HepG2 (cell line): ENCODE data around the gene ANO6. TPM values are rescaled to one million over a fixed set of nuclear protein-coding genes. Genes with fewer than 3 reads are reported as not detected.

ENCODE experiments used
- ATAC-seq: fragments of 200-7000 bp; cut with Tn5 transposase; 3 replicates; pipeline ENCODE4 v1.9.1; 2020; ENCODE audit warnings: mild to moderate bottlenecking, moderate library complexity
- BruUV-seq: library from RNA; stranded (reverse); fragments of 400-500 nt; replicated peaks from 2 replicates; lab custom pipeline; 2021; lab: Mats Ljungman, UMichigan
- CTCF ChIA-PET: fragments of 300-600 bp; formaldehyde crosslinking; extraction: SDS; loops from one replicate; lab custom pipeline; 2021; ENCODE audit warnings: low total read pairs, inconsistent platforms, low intra/inter-chr PET ratio; lab: Yijun Ruan, JAX
- POLR2A ChIA-PET: fragments of 350-600 bp; sonication (Branson Sonifier 250); formaldehyde crosslinking; loops from one replicate; lab custom pipeline; 2020; ENCODE audit warnings: antibody characterized with exemption, inconsistent platforms; lab: Yijun Ruan, JAX
- DNase-seq: peaks from one replicate; pipeline ENCODE4 v3.0.0-alpha.2; 2015; ENCODE audit warnings: low spot score
- FAIRE-seq: peaks from 3 replicates; lab custom pipeline; 2011; peaks lifted over from hg19 to GRCh38; lab: Jason Lieb, UNC
- H2AFZ ChIP-seq: one replicate; pipeline ENCODE4 v1.6.1; 2011; ENCODE audit warnings: low read length, inconsistent platforms
- H3K27ac ChIP-seq: fragments of 300-600 bp; 3 replicates; pipeline ENCODE4 v1.8.0; 2011; ENCODE audit warnings: mixed run types, mild to moderate bottlenecking, mixed read lengths, low read length, inconsistent platforms; ENCODE audit not compliant: insufficient read depth; ENCODE audit errors: extremely low read length
- H3K27me3 ChIP-seq, 2 experiments: fragments of 200-600 bp in 1 of 2; 2 replicates in 1 of 2; 3 replicates in 1 of 2; pipeline versions ENCODE4 v1.6.0 to v1.8.0; 2011; ENCODE audit warnings: low read length in 2 of 2, mild to moderate bottlenecking in 2 of 2, moderate library complexity in 2 of 2, inconsistent platforms in 1 of 2; ENCODE audit not compliant: insufficient read depth in 2 of 2, control insufficient read depth in 1 of 2
- H3K36me3 ChIP-seq, 2 experiments: fragments of 200-600 bp in 1 of 2; replicated peaks in 1 of 2; 2 replicates in 1 of 2; 3 replicates in 1 of 2; pipeline versions ENCODE4 v1.5.1 to v1.8.0; 2011; ENCODE audit warnings: low read length in 2 of 2, inconsistent platforms in 1 of 2; ENCODE audit not compliant: insufficient read depth in 2 of 2, control insufficient read depth in 1 of 2
- H3K4me1 ChIP-seq: 2 replicates; pipeline ENCODE4 v1.5.1; 2012; ENCODE audit warnings: low read length, inconsistent platforms; ENCODE audit not compliant: insufficient read depth
- H3K4me2 ChIP-seq: 2 replicates; pipeline ENCODE4 v1.6.0; 2011; ENCODE audit warnings: low read depth, low read length, inconsistent platforms
- H3K4me3 ChIP-seq, 3 experiments: fragments of 200-600 bp in 1 of 3; sonication (generic), shearing (Covaris generic) in 1 of 3; replicated peaks in 1 of 3; 2 replicates each; pipeline ENCODE4 v1.5.1; 2011 to 2016; ENCODE audit warnings: low read length in 3 of 3, inconsistent platforms in 2 of 3, low read depth in 2 of 3, mild to moderate bottlenecking in 2 of 3, control low read depth in 1 of 3, mixed read lengths in 1 of 3; ENCODE audit not compliant: insufficient read depth in 1 of 3
- H3K79me2 ChIP-seq: one replicate; pipeline ENCODE4 v1.6.1; 2011; ENCODE audit warnings: low read length, inconsistent platforms; ENCODE audit not compliant: insufficient read depth
- H3K9ac ChIP-seq: 2 replicates; pipeline ENCODE4 v1.6.0; 2011; ENCODE audit warnings: mild to moderate bottlenecking, low read depth, low read length, inconsistent platforms; ENCODE audit not compliant: insufficient read depth
- H3K9me3 ChIP-seq: 2 replicates; pipeline ENCODE4 v1.5.1; 2012; ENCODE audit warnings: mild to moderate bottlenecking, low read length
- H4K20me1 ChIP-seq: 2 replicates; pipeline ENCODE4 v1.6.0; 2011; ENCODE audit warnings: inconsistent platforms, mild to moderate bottlenecking, low read length, moderate library complexity; ENCODE audit not compliant: insufficient read depth
- AKNA ChIP-seq: sonication (generic); formaldehyde crosslinking; IDR thresholded peaks from 2 replicates; pipeline ENCODE4 v1.4.0; 2020; ENCODE audit warnings: missing genetic modification reagents, borderline replicate concordance
- DNMT3B ChIP-seq: conservative IDR thresholded peaks from 2 replicates; pipeline ENCODE4 v1.6.1; 2016; ENCODE audit warnings: missing biosample characterization, control low read depth
- EED ChIP-seq: sonication (generic); formaldehyde crosslinking; IDR thresholded peaks from 2 replicates; pipeline ENCODE4 v1.5.0; 2020; ENCODE audit warnings: mild to moderate bottlenecking, missing genetic modification reagents
- FOXM1 ChIP-seq: sonication (generic); formaldehyde crosslinking; IDR thresholded peaks from 2 replicates; pipeline ENCODE4 v1.5.0; 2020; ENCODE audit warnings: missing genetic modification reagents
- HMGA1 ChIP-seq: sonication (generic); formaldehyde crosslinking; conservative IDR thresholded peaks from 2 replicates; pipeline ENCODE4 v1.4.0; 2020; ENCODE audit warnings: missing genetic modification reagents
- HNF1B ChIP-seq: sonication (generic); formaldehyde crosslinking; IDR thresholded peaks from 2 replicates; pipeline ENCODE4 v1.5.1; 2020; ENCODE audit warnings: mild to moderate bottlenecking, moderate library complexity, missing genetic modification reagents
- RARG ChIP-seq: sonication (generic); formaldehyde crosslinking; IDR thresholded peaks from 2 replicates; pipeline ENCODE4 v1.4.0; 2020; ENCODE audit warnings: low read depth, mild to moderate bottlenecking, missing genetic modification reagents
- SKIL ChIP-seq: sonication (generic); formaldehyde crosslinking; IDR thresholded peaks from 2 replicates; pipeline ENCODE4 v1.8.0; 2022; ENCODE audit warnings: missing genetic modification reagents, mild to moderate bottlenecking, moderate library complexity, borderline replicate concordance
- SMYD3 ChIP-seq: sonication (generic); formaldehyde crosslinking; IDR thresholded peaks from 2 replicates; pipeline ENCODE4 v1.8.1; 2023; ENCODE audit warnings: mild to moderate bottlenecking, missing genetic modification reagents
- THAP7 ChIP-seq: sonication (generic); formaldehyde crosslinking; IDR thresholded peaks from 2 replicates; pipeline ENCODE4 v1.8.1; 2023; ENCODE audit warnings: mild to moderate bottlenecking, missing genetic modification reagents
- ZFP36L1 ChIP-seq: sonication (generic); formaldehyde crosslinking; IDR thresholded peaks from 2 replicates; pipeline ENCODE4 v1.8.0; 2022; ENCODE audit warnings: mild to moderate bottlenecking, missing genetic modification reagents, moderate library complexity
- ZNF724P ChIP-seq: sonication (generic); formaldehyde crosslinking; IDR thresholded peaks from 2 replicates; pipeline ENCODE4 v1.8.0; 2022; ENCODE audit warnings: missing genetic modification reagents, borderline replicate concordance
- WGBS: methylation state at CpG from one replicate; pipeline ENCODE4 v1.1.6; 2017; ENCODE audit warnings: low lambda C conversion rate; 5-methylcytosine and 5-hydroxymethylcytosine counted together
- in situ Hi-C: cut with HindIII; loops from 2 replicates; pipeline ENCODE4 v1.10.0; 2017; ENCODE audit warnings: low pct_unique_long_range_greater_than_20kb; ENCODE audit not compliant: extremely low pct_ligation_motif_present
- intact Hi-C: fragments of 100-400 bp; cut with micrococcal nuclease; formaldehyde crosslinking; loops from one replicate; pipeline ENCODE4 v1.10.0; 2022; ENCODE audit not compliant: unreplicated experiment
- polyA plus RNA-seq, 8 experiments: library from polyadenylated mRNA; depleted of rRNA in 3 of 8; stranded (reverse) in 7 of 8; unstranded in 1 of 8; fragments of >200 nt; fragmentation: Illumina TruSeq in 4 of 8; extraction: Trizol in 4 of 8; gene quantifications; 2 replicates each; pipeline versions ENCODE4 v1.2.1 to v1.2.3, GENCODE V29; 2011 to 2016; ENCODE audit warnings: low read depth in 4 of 8, missing spikeins in 1 of 8, mixed read lengths in 1 of 8; ENCODE audit not compliant: insufficient read depth in 1 of 8
- total RNA-seq, 5 experiments: library from RNA; depleted of rRNA; stranded (reverse); fragments of >200 nt; fragmentation: Illumina TruSeq; extraction: Trizol; gene quantifications; 2 replicates each; pipeline ENCODE4 v1.2.3, GENCODE V29; 2016; ENCODE audit warnings: low read depth in 1 of 5

ANO6 gene
- total and polyA plus RNA-seq, 2 of the 13 experiments (the other 11 are each of a cell fraction or from before 2014, with no cell fraction given), result 37.8 to 57.1 TPM

- TF ChIP-seq DNMT3B (CRISPR knock-in tag) (no peak), EED (CRISPR knock-in tag) (no peak)
These were observed 185.1 kb downstream of the ANO6 start (continued) for GRCh38 chr12:45400991-45401390.

GRCh38 chr12:45402288-45402687 lies 186.4 kb downstream of the ANO6 start:
- ChIA-PET POLR2A (no interaction called here), CTCF (no interaction called here)
- Histone ChIP-seq H3K4me3 (no peak overlapping the region), H3K79me2 (no peaks in the 10 kb centered on the region), H3K4me2 (no peak overlapping the region), H2AFZ (no peak overlapping the region), H3K36me3 (peaks cover 4 to 41% of the 10 kb centered on the region in 2 experiments; a peak in 4 of 5 replicates), H4K20me1 (no peaks in the 10 kb centered on the region), H3K4me1 (no peaks in the 10 kb centered on the region), H3K27ac (no peak overlapping the region), H3K9me3 (no peaks in the 10 kb centered on the region), H3K9ac (no peak overlapping the region), H3K27me3 (no peaks in the 10 kb centered on the region)
- BruUV-seq, result no TSS peak
- 93% methylated on average over 6 of the region's 6 CpGs for WGBS
- FAIRE-seq, result no peak
- in situ Hi-C loops (no loop called here), intact Hi-C loops (no loop called here)
- no peak for DNase-seq
- no peak for TF ChIP-seq RARG
- TF ChIP-seq HNF1B, result no peak
- TF ChIP-seq FOXM1, result no peak
- no peak for TF ChIP-seq ZNF724P
- no peak for TF ChIP-seq ZFP36L1 (CRISPR knock-in tag)
- no peak for TF ChIP-seq SMYD3 (CRISPR knock-in tag)
- TF ChIP-seq AKNA (CRISPR knock-in tag), result no peak
- no peak for TF ChIP-seq SKIL
- TF ChIP-seq THAP7 (CRISPR knock-in tag), result no peak
- TF ChIP-seq HMGA1 (CRISPR knock-in tag), result no peak
- no peak for ATAC-seq
